Endothelial cell (in vitro differentiated cells): ENCODE data around the gene ASB7. TPM values are rescaled to one million over a fixed set of nuclear protein-coding genes. Genes with fewer than 3 reads are reported as not detected.

Source experiments
- DNase-seq: peaks from one replicate; pipeline ENCODE4 v3.0.0; 2021; ENCODE audit warnings: low spot score
- H3K27ac Mint-ChIP-seq: one replicate; pipeline ENCODE4 v1.8.0; 2021; ENCODE audit warnings: mixed read lengths, inconsistent platforms; ENCODE audit not compliant: unreplicated experiment
- H3K27me3 Mint-ChIP-seq: one replicate; pipeline ENCODE4 v1.8.0; 2021; ENCODE audit warnings: mild to moderate bottlenecking, moderate library complexity, mixed read lengths, inconsistent platforms; ENCODE audit not compliant: unreplicated experiment
- H3K36me3 Mint-ChIP-seq: one replicate; pipeline ENCODE4 v1.8.0; 2021; ENCODE audit warnings: mild to moderate bottlenecking, low read depth, mixed read lengths, inconsistent platforms; ENCODE audit not compliant: unreplicated experiment
- H3K4me1 Mint-ChIP-seq: one replicate; pipeline ENCODE4 v1.8.0; 2021; ENCODE audit warnings: mild to moderate bottlenecking, mixed read lengths, inconsistent platforms; ENCODE audit not compliant: unreplicated experiment
- H3K4me3 Mint-ChIP-seq: one replicate; pipeline ENCODE4 v1.8.0; 2021; ENCODE audit warnings: mild to moderate bottlenecking, mixed read lengths, inconsistent platforms; ENCODE audit not compliant: unreplicated experiment
- H3K9me3 Mint-ChIP-seq: one replicate; pipeline ENCODE4 v1.8.0; 2021; ENCODE audit warnings: mixed read lengths, inconsistent platforms; ENCODE audit not compliant: unreplicated experiment
- total RNA-seq: library from RNA; stranded (reverse); fragmentation: NEBNext Ultra II Directional; extraction: Animal tissue kit (Norgen Biotek cat#: 25700); gene quantifications from one replicate; pipeline ENCODE4 v1.2.1, GENCODE V29; 2021; ENCODE audit not compliant: unreplicated experiment
- TF ChIP-seq, protein P1 (sequence below): fragments of 200-600 bp; sonication (generic); IDR thresholded peaks from one replicate; pipeline ENCODE4 v1.5.0; 2021; ENCODE audit warnings: antibody characterized with exemption; ENCODE audit not compliant: unreplicated experiment

Gene ASB7
- total RNA-seq, 1 donor from 2014 or later = 16.2 TPM

GRCh38 chr15:100628746-100629145 lies 26.4 kb downstream of the ASB7 start:
- TF ChIP-seq, protein P1, sequence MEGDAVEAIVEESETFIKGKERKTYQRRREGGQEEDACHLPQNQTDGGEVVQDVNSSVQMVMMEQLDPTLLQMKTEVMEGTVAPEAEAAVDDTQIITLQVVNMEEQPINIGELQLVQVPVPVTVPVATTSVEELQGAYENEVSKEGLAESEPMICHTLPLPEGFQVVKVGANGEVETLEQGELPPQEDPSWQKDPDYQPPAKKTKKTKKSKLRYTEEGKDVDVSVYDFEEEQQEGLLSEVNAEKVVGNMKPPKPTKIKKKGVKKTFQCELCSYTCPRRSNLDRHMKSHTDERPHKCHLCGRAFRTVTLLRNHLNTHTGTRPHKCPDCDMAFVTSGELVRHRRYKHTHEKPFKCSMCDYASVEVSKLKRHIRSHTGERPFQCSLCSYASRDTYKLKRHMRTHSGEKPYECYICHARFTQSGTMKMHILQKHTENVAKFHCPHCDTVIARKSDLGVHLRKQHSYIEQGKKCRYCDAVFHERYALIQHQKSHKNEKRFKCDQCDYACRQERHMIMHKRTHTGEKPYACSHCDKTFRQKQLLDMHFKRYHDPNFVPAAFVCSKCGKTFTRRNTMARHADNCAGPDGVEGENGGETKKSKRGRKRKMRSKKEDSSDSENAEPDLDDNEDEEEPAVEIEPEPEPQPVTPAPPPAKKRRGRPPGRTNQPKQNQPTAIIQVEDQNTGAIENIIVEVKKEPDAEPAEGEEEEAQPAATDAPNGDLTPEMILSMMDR = no peak
- Mint-ChIP-seq H3K36me3 (peaks cover 7% of the 10 kb centered on the region), H3K27me3 (no peaks in the 10 kb centered on the region), H3K9me3 (no peaks in the 10 kb centered on the region), H3K27ac (no peak overlapping the region), H3K4me3 (no peak overlapping the region), H3K4me1 (peaks cover 3% of the 10 kb centered on the region)
- DNase-seq = no peak

GRCh38 chr15:100631831-100632230 lies 29.4 kb downstream of the ASB7 start:
- H3K4me3 Mint-ChIP-seq = no peak overlapping the region
- peaks cover 7% of the 10 kb centered on the region for H3K36me3 Mint-ChIP-seq
- no peak overlapping the region for H3K27ac Mint-ChIP-seq
- peaks cover 3% of the 10 kb centered on the region for H3K4me1 Mint-ChIP-seq
- TF ChIP-seq, protein P1 = no peak
- no peaks in the 10 kb centered on the region for H3K27me3 Mint-ChIP-seq
- H3K9me3 Mint-ChIP-seq = no peaks in the 10 kb centered on the region
- DNase-seq = no peak

- Mint-ChIP-seq H3K27ac (no peak overlapping the region), H3K4me3 (no peak overlapping the region), H3K4me1 (peaks cover 3% of the 10 kb centered on the region), H3K9me3 (no peaks in the 10 kb centered on the region), H3K27me3 (no peaks in the 10 kb centered on the region), H3K36me3 (peaks cover 7% of the 10 kb centered on the region)
- no peak for DNase-seq
- TF ChIP-seq, protein P1 = no peak
Measured at GRCh38 chr15:100633763-100634075, 31.3 kb downstream of the ASB7 start.

- TF ChIP-seq, protein P1 = no peak
- H3K27me3 Mint-ChIP-seq = no peaks in the 10 kb centered on the region
- H3K4me1 Mint-ChIP-seq = peaks cover 3% of the 10 kb centered on the region
- no peak overlapping the region for H3K4me3 Mint-ChIP-seq
- DNase-seq = no peak
- no peaks in the 10 kb centered on the region for H3K9me3 Mint-ChIP-seq
- H3K36me3 Mint-ChIP-seq = peaks cover 7% of the 10 kb centered on the region
- H3K27ac Mint-ChIP-seq = no peak overlapping the region
Measured at GRCh38 chr15:100635406-100636071, 33.1 kb downstream of the ASB7 start.

- no peak for DNase-seq
- Mint-ChIP-seq H3K9me3 (no peaks in the 10 kb centered on the region), H3K4me3 (no peak overlapping the region), H3K27ac (no peak overlapping the region), H3K36me3 (no peaks in the 10 kb centered on the region), H3K4me1 (no peaks in the 10 kb centered on the region), H3K27me3 (no peaks in the 10 kb centered on the region)
- TF ChIP-seq, protein P1 = no peak
Measured at GRCh38 chr15:100638177-100638730, 35.9 kb downstream of the ASB7 start.
